Neural cell (in vitro differentiated cells): Measurements from ENCODE around the gene CRYBB2. TPM values are rescaled to one million over a fixed set of nuclear protein-coding genes. Genes with fewer than 3 reads are reported as not detected.
"Not testable (repeated sequence)": the region's sequence is repeated elsewhere in the genome, so short reads cannot be mapped to it uniquely, and the experiment has no call there.

Experiments
- H2AFZ ChIP-seq: fragments of 200-600, 300-800 bp; sonication (generic), shearing (Covaris generic); 2 replicates; pipeline ENCODE4 v1.6.0; 2014; ENCODE audit warnings: low read depth, mild to moderate bottlenecking, antibody characterized with exemption, low read length, moderate library complexity
- H3F3A ChIP-seq: fragments of 200-600 bp; shearing (Covaris generic); 2 replicates; pipeline ENCODE4 v1.6.1; 2016; ENCODE audit warnings: mild to moderate bottlenecking, moderate library complexity, mixed read lengths, antibody characterized with exemption, low read length; ENCODE audit not compliant: insufficient read depth, poor library complexity, severe bottlenecking
- H3K27ac ChIP-seq: fragments of 200-600, 300-800 bp; sonication (generic), shearing (Covaris generic); 2 replicates; pipeline ENCODE4 v1.5.1; 2014; ENCODE audit warnings: mild to moderate bottlenecking, low read length, moderate library complexity
- H3K27me3 ChIP-seq: fragments of 300-800, 200-600 bp; sonication (generic), shearing (Covaris generic); 2 replicates; pipeline ENCODE4 v1.6.0; 2014; ENCODE audit warnings: mild to moderate bottlenecking, low read depth, low read length, moderate library complexity; ENCODE audit not compliant: insufficient read depth
- H3K36me3 ChIP-seq: fragments of 300-800, 200-600 bp; sonication (generic), shearing (Covaris generic); 2 replicates; pipeline ENCODE4 v1.5.1; 2014; ENCODE audit warnings: mild to moderate bottlenecking, antibody characterized with exemption, low read length, moderate library complexity; ENCODE audit not compliant: insufficient read depth
- H3K4me2 ChIP-seq: fragments of 300-800, 200-600 bp; sonication (generic), shearing (Covaris generic); 2 replicates; pipeline ENCODE4 v1.6.0; 2014; ENCODE audit warnings: mild to moderate bottlenecking, low read length
- H3K4me3 ChIP-seq: fragments of 300-800, 200-600 bp; sonication (generic), shearing (Covaris generic); 2 replicates; pipeline ENCODE4 v1.5.1; 2014; ENCODE audit warnings: mild to moderate bottlenecking, low read length, moderate library complexity
- H3K79me2 ChIP-seq: fragments of 200-600 bp; shearing (Covaris generic); replicated peaks from 2 replicates; pipeline ENCODE4 v1.6.0; 2014; ENCODE audit warnings: mild to moderate bottlenecking, low read length, moderate library complexity; ENCODE audit not compliant: insufficient read depth
- H3K9ac ChIP-seq: fragments of 300-800, 200-600 bp; sonication (generic), shearing (Covaris generic); 2 replicates; pipeline ENCODE4 v1.6.1; 2016; ENCODE audit warnings: mild to moderate bottlenecking, low read length, mixed read lengths
- H3K9me2 ChIP-seq: fragments of 200-600 bp; shearing (Covaris generic); 2 replicates; pipeline ENCODE4 v1.6.1; 2016; ENCODE audit warnings: mild to moderate bottlenecking, low read length, mixed read lengths; ENCODE audit not compliant: insufficient read depth
- H3K9me3 ChIP-seq: fragments of 200-600, 300-800 bp; sonication (generic), shearing (Covaris generic); 2 replicates; pipeline ENCODE4 v1.6.1; 2016; ENCODE audit warnings: mild to moderate bottlenecking, mixed run types, low read length, moderate library complexity, mixed read lengths
- H4K20me1 ChIP-seq: fragments of 200-600 bp; shearing (Covaris generic); 2 replicates; pipeline ENCODE4 v1.6.1; 2016; ENCODE audit warnings: mild to moderate bottlenecking, mixed run types; ENCODE audit not compliant: insufficient read depth
- EP300 ChIP-seq: fragments of 450-650 bp; conservative IDR thresholded peaks from 2 replicates; pipeline ENCODE4 v1.6.1; 2014; ENCODE audit warnings: antibody characterized with exemption, mild to moderate bottlenecking, moderate library complexity; ENCODE audit not compliant: poor library complexity, severe bottlenecking
- EZH2 ChIP-seq: fragments of 200-600, 300-800 bp; shearing (Covaris generic), sonication (generic); IDR thresholded peaks from 2 replicates; pipeline ENCODE4 v1.6.1; 2014; ENCODE audit warnings: antibody characterized with exemption, low read length, borderline replicate concordance, mild to moderate bottlenecking; ENCODE audit not compliant: insufficient read depth, poor library complexity, severe bottlenecking
- MXI1 ChIP-seq: fragments of 450-650 bp; conservative IDR thresholded peaks from 2 replicates; pipeline ENCODE4 v1.6.1; 2014; ENCODE audit warnings: antibody characterized with exemption, mild to moderate bottlenecking; ENCODE audit not compliant: poor library complexity, severe bottlenecking
- POLR2AphosphoS5 ChIP-seq: IDR thresholded peaks from 2 replicates; pipeline ENCODE4 v1.6.1; 2012
- RAD21 ChIP-seq: fragments of 450-650 bp; conservative IDR thresholded peaks from 2 replicates; pipeline ENCODE4 v1.6.1; 2014; ENCODE audit warnings: antibody characterized with exemption, mild to moderate bottlenecking, moderate library complexity
- REST ChIP-seq: IDR thresholded peaks from 2 replicates; pipeline ENCODE4 v1.6.1; 2012; ENCODE audit warnings: borderline replicate concordance
- SMC3 ChIP-seq: fragments of 450-650 bp; conservative IDR thresholded peaks from 2 replicates; pipeline ENCODE4 v1.6.1; 2014; ENCODE audit warnings: antibody characterized with exemption, mild to moderate bottlenecking, moderate library complexity; ENCODE audit not compliant: poor library complexity
- TAF1 ChIP-seq: IDR thresholded peaks from 2 replicates; pipeline ENCODE4 v1.6.1; 2012; ENCODE audit warnings: low read depth
- polyA plus RNA-seq: library from polyadenylated mRNA; depleted of rRNA; stranded (reverse); fragments of >200 nt; gene quantifications from 2 replicates; pipeline ENCODE4 v1.2.3, GENCODE V29; 2014
- TF ChIP-seq, protein P1 (sequence below): fragments of 450-650 bp; IDR thresholded peaks from 2 replicates; pipeline ENCODE4 v1.5.1; 2014; ENCODE audit warnings: antibody characterized with exemption, mild to moderate bottlenecking, moderate library complexity; ENCODE audit not compliant: poor library complexity, severe bottlenecking

The CRYBB2 gene
- polyA plus RNA-seq, 1 donor from 2014 or later: not detected

- H3K4me3 ChIP-seq: no peak overlapping the region
- TF ChIP-seq EP300 (no peak), TAF1 (no peak)
Observed at GRCh38 chr22:25232301-25232700, 12.9 kb downstream of the CRYBB2 start.

GRCh38 chr22:25233706-25234105 is 14.3 kb downstream of the CRYBB2 start:
- not testable (repeated sequence) for H3K27me3 ChIP-seq, H3K4me3 ChIP-seq, H3K9ac ChIP-seq, H3K4me2 ChIP-seq, H3K36me3 ChIP-seq, H3K9me3 ChIP-seq, H3K9me2 ChIP-seq, H3K79me2 ChIP-seq, H2AFZ ChIP-seq, H4K20me1 ChIP-seq, H3K27ac ChIP-seq, H3F3A ChIP-seq

More at GRCh38 chr22:25232301-25232700, 12.9 kb downstream of the CRYBB2 start:
- Histone ChIP-seq H3K9me2 (no peaks in the 10 kb centered on the region), H3K36me3 (no peaks in the 10 kb centered on the region), H3F3A (no peaks in the 10 kb centered on the region), H3K9me3 (no peaks in the 10 kb centered on the region), H3K9ac (no peak overlapping the region), H3K27me3 (no peaks in the 10 kb centered on the region), H3K4me2 (no peak overlapping the region), H2AFZ (no peak overlapping the region), H4K20me1 (no peaks in the 10 kb centered on the region), H3K79me2 (no peaks in the 10 kb centered on the region), H3K27ac (no peak overlapping the region)

DNA sequence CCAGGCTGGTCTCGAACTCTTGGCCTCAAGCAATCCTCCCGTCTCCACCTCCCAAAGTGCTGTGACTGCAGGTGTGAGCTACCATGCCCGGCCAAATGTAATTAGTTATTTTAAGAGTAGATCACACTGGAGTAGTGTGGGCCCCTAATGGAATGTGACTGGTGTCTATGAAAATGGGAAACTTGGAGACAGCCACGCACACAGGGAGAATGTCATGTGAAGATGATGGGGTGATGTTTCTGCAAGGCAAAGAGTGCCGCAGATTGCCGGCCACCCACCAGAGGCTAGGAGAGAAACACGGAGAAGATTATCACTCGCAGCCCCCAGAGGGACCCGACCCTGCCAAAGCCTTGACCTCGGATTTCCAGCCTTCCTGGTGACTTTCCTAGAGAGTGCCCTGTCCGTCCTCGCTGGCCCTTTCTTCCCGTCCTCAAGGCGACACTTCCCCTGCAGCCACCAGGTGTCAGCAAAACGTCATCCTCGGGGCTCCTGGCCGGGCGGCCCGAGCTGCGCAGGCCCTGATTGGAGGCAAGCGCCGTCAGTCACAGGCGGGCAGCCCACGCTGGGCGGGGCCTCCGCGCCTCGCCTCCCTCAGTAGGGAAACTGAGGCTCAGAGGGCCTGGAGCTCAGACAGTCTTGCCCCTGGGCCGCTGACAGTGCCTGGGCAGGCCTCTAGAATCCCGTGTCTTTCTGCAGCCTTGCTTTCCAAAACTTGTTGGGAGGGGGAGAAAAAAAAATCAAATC is 16.3 kb downstream of the CRYBB2 start:
- Histone ChIP-seq H4K20me1 (no peaks in the 10 kb centered on the region), H3K4me3 (peak overlapping the region; percentile 26), H3K27me3 (no peaks in the 10 kb centered on the region), H3K36me3 (no peaks in the 10 kb centered on the region), H3F3A (no peaks in the 10 kb centered on the region), H3K4me2 (no peak overlapping the region), H2AFZ (no peak overlapping the region), H3K9me2 (no peaks in the 10 kb centered on the region), H3K79me2 (no peaks in the 10 kb centered on the region), H3K9me3 (no peaks in the 10 kb centered on the region), H3K27ac (no peak overlapping the region), H3K9ac (no peak overlapping the region)
- TF ChIP-seq MXI1 (no peak), TAF1 (no peak), SMC3 (peak; percentile 80), EP300 (no peak), EZH2 (no peak), REST (no peak), POLR2AphosphoS5 (no peak), RAD21 (peak; percentile 79)
- TF ChIP-seq, protein P1, sequence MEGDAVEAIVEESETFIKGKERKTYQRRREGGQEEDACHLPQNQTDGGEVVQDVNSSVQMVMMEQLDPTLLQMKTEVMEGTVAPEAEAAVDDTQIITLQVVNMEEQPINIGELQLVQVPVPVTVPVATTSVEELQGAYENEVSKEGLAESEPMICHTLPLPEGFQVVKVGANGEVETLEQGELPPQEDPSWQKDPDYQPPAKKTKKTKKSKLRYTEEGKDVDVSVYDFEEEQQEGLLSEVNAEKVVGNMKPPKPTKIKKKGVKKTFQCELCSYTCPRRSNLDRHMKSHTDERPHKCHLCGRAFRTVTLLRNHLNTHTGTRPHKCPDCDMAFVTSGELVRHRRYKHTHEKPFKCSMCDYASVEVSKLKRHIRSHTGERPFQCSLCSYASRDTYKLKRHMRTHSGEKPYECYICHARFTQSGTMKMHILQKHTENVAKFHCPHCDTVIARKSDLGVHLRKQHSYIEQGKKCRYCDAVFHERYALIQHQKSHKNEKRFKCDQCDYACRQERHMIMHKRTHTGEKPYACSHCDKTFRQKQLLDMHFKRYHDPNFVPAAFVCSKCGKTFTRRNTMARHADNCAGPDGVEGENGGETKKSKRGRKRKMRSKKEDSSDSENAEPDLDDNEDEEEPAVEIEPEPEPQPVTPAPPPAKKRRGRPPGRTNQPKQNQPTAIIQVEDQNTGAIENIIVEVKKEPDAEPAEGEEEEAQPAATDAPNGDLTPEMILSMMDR: peak; percentile 82
